ENCODE data around the gene PRDM7. TPM values are rescaled to one million over a fixed set of nuclear protein-coding genes. Genes with fewer than 3 reads are reported as not detected.

The PRDM7 gene
- total and polyA plus RNA-seq, 2 of the 8 experiments (the other 6 are each of a cell fraction or from before 2014, with no cell fraction given), result 0.02 TPM; not detected in 1

DNA sequence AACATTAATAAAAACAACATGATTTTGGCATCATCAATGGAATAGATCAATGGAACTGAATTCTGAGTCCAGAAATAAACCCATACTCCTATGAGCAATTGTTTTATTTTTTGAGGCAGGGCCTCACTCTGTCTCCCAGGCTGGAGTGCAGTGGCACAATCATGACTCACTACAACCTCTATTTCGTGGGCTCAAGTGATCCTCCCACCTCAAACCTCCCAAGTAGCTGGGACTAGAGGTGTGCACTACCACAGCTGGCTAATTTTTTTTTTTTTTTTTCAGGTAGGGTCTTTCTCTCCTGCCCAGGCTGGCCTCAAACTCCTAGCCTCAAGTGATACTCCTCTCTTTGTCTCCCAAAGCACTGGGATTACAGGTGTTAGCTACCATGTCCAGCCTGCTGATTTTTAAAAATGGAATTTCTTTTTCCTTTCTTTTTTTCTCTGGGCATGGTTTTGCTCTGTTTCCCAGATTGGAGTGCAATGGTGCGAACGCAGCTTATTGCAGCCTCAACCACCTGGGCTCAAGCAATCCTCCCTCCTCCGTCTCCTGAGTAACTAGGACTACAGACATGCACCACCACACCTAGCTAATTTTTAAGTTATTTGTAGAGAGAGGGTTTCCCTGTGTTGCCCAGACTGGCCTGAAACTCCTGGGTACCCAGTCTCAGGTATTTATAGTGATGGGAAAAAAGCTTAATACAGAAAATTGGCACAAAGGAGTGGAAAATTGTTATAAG, 7.3 kb upstream of the PRDM7 start:
- no peak overlapping the region for H4K5ac ChIP-seq (ENCODE audit: insufficient read length, low read depth, low read length)
- no peaks in the 10 kb centered on the region for H3K79me2 ChIP-seq (ENCODE audit: control insufficient read depth in 1 of 2, insufficient read depth in 2 of 2, low read length in 2 of 2)
- no peak overlapping the region for H2BK120ac ChIP-seq (replicated peaks; ENCODE audit: low read depth, low read length)
- FAIRE-seq (no peak), DNase-seq (ENCODE audit: low read depth in 1 of 2, low spot score in 2 of 2) (no peak)
- H2BK5ac ChIP-seq (ENCODE audit: low read depth, low read length), result no peak overlapping the region
- no peak overlapping the region for H4K8ac ChIP-seq (ENCODE audit: extremely low read depth, insufficient read depth, low read length)
- no peak overlapping the region for H3K4me3 ChIP-seq (ENCODE audit: extremely low read depth in 1 of 4, insufficient read depth in 2 of 4, low read depth in 3 of 4, low read length in 4 of 4)
- H2BK12ac ChIP-seq (ENCODE audit: low read depth, low read length), result no peak overlapping the region
- H3K79me1 ChIP-seq (ENCODE audit: low read depth, low read length), result no peaks in the 10 kb centered on the region
- H2BK20ac ChIP-seq (ENCODE audit: low read length), result no peak overlapping the region
- H2AK5ac ChIP-seq (ENCODE audit: low read depth, low read length), result no peak overlapping the region
- peaks cover 0 to 6% of the 10 kb centered on the region in 2 experiments; a peak in 2 of 4 replicates for H3K9me3 ChIP-seq (ENCODE audit: insufficient read depth in 2 of 2, low read depth in 1 of 2, low read length in 1 of 2)
- 74% methylated on average over 4 of the region's 4 CpGs; no CpG with 5 or more reads in 1 of the 2 experiments for WGBS, 2 experiments (ENCODE audit: extremely low coverage in 1 of 2, insufficient coverage in 1 of 2, insufficient read length in 1 of 2, insufficient replicate concordance in 2 of 2, low coverage in 1 of 2, low lambda C conversion rate in 2 of 2, missing lambda C conversion rate in 1 of 2)
- CTCF ChIA-PET (ENCODE audit: partially characterized antibody), result no interaction called here
- no peak overlapping the region for H3K4ac ChIP-seq (replicated peaks; ENCODE audit: insufficient read length, low read depth, low read length)
- no peak overlapping the region for H3K23ac ChIP-seq (ENCODE audit: insufficient read length)
- POLR2A ChIA-PET (ENCODE audit: partially characterized antibody), result no interaction called here
- no peaks in the 10 kb centered on the region for H3K23me2 ChIP-seq (ENCODE audit: low read depth, low read length)
- no peak overlapping the region for H2AFZ ChIP-seq (ENCODE audit: low read length)
- H3K27ac ChIP-seq (ENCODE audit: low read depth, low read length), result no peak overlapping the region
- H3K18ac ChIP-seq (ENCODE audit: extremely low read depth, low read length), result no peak overlapping the region
- no peak overlapping the region for H3K4me2 ChIP-seq (ENCODE audit: insufficient read depth in 1 of 2, low read depth in 2 of 2, low read length in 2 of 2)
- no peak overlapping the region for H3K56ac ChIP-seq (replicated peaks; ENCODE audit: insufficient read length, low read depth, low read length)
- no peak overlapping the region for H4K91ac ChIP-seq (replicated peaks; ENCODE audit: insufficient read length, low read length)
- H3K9ac ChIP-seq (replicated peaks in 1 of 4; ENCODE audit: extremely low read depth in 1 of 4, low read depth in 3 of 4, low read length in 3 of 4), result no peak overlapping the region
- no peaks in the 10 kb centered on the region for H4K20me1 ChIP-seq (replicated peaks in 1 of 2; ENCODE audit: control insufficient read depth in 1 of 2, insufficient read depth in 2 of 2, low read length in 2 of 2)
- no peak overlapping the region for H2BK15ac ChIP-seq (ENCODE audit: low read length)
- no peak overlapping the region for H3K14ac ChIP-seq (ENCODE audit: insufficient read length)
- H3K36me3 ChIP-seq (ENCODE audit: control insufficient read depth in 2 of 4, insufficient read depth in 4 of 4, low read length in 3 of 4), result no peaks in the 10 kb centered on the region
- no peaks in the 10 kb centered on the region for H3K4me1 ChIP-seq (replicated peaks in 1 of 4; ENCODE audit: control insufficient read depth in 3 of 4, insufficient read depth in 4 of 4, low read length in 3 of 4)
- H3K27me3 ChIP-seq (replicated peaks in 1 of 4; ENCODE audit: control insufficient read depth in 3 of 4, extremely low read depth in 1 of 4, insufficient read depth in 3 of 4, low read length in 3 of 4), result no peaks in the 10 kb centered on the region
- TF ChIP-seq EGR1 (IDR thresholded peaks at IDR 0.05; ENCODE audit: borderline replicate concordance, low read depth, low read length), result no peak
- TF ChIP-seq BRCA1 (IDR thresholded peaks at IDR 0.05; ENCODE audit: low read depth, low read length), result no peak
- TF ChIP-seq RXRA (IDR thresholded peaks at IDR 0.05; ENCODE audit: insufficient read depth, low read depth, low read length), result no peak
- no peak for TF ChIP-seq CBX5 (IDR thresholded peaks at IDR 0.05; ENCODE audit: low read depth, low read length)
- no peak for TF ChIP-seq SRF (IDR thresholded peaks at IDR 0.05; ENCODE audit: low read depth, low read length)
- no peak for TF ChIP-seq KDM5A (IDR thresholded peaks at IDR 0.05; ENCODE audit: low read length)
- TF ChIP-seq RBBP5 (IDR thresholded peaks at IDR 0.05; ENCODE audit: borderline replicate concordance, low read depth, low read length), result no peak
- TF ChIP-seq YY1 (IDR thresholded peaks at IDR 0.05; ENCODE audit: low read depth, low read length), result no peak
- TF ChIP-seq RFX5 (IDR thresholded peaks at IDR 0.05; ENCODE audit: borderline replicate concordance, low read depth, low read length), result no peak
- TF ChIP-seq POU5F1 (IDR thresholded peaks at IDR 0.05; ENCODE audit: low read depth, low read length), result no peak
- no peak for TF ChIP-seq SIRT6 (IDR thresholded peaks at IDR 0.05; ENCODE audit: low read length)
- TF ChIP-seq KDM4A (IDR thresholded peaks at IDR 0.05; ENCODE audit: low read depth, low read length, severe bottlenecking), result no peak
- TF ChIP-seq, protein P1, sequence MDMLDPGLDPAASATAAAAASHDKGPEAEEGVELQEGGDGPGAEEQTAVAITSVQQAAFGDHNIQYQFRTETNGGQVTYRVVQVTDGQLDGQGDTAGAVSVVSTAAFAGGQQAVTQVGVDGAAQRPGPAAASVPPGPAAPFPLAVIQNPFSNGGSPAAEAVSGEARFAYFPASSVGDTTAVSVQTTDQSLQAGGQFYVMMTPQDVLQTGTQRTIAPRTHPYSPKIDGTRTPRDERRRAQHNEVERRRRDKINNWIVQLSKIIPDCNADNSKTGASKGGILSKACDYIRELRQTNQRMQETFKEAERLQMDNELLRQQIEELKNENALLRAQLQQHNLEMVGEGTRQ (IDR thresholded peaks at IDR 0.05; ENCODE audit: low read length), result no peak

Data from H1 (cell line).